HL-60/S4 treated with phorbol 12-myristate 13-acetate at 8.2 ng/mL for 4 days and 3 days (cell line): ENCODE data around the gene MAPK4.
"Not testable (repeated sequence)": the region's sequence is repeated elsewhere in the genome, so short reads cannot be mapped to it uniquely, and the experiment has no call there.

ENCODE experiments used
- in situ Hi-C: fragments of 300-500 bp; cut with MboI; formaldehyde crosslinking; loops from 2 replicates; pipeline ENCODE4 v1.15.0; 2022; ENCODE audit warnings: low sequenced_read_pairs

Gene MAPK4

DNA sequence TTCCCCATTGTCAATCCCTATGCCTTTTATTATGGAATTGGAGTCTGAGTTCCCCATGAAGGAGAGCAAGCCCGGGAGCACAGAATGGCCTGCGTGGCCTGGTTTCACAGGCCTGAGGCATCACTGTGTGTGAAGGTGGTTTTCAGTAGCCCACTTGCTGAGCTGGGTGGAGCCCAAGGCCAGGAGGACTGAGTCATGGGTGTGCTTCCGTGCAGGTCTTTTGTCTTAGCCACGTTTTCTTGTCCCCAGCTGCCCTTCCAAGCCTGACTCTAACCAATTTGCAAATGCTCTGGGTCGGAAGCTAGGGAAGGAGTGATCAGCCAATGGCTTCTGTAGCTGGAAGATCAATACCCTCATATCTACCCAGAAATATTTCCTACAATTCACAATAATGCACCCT, 119.2 kb downstream of the MAPK4 start:
- in situ Hi-C loops = no loop called here

DNA sequence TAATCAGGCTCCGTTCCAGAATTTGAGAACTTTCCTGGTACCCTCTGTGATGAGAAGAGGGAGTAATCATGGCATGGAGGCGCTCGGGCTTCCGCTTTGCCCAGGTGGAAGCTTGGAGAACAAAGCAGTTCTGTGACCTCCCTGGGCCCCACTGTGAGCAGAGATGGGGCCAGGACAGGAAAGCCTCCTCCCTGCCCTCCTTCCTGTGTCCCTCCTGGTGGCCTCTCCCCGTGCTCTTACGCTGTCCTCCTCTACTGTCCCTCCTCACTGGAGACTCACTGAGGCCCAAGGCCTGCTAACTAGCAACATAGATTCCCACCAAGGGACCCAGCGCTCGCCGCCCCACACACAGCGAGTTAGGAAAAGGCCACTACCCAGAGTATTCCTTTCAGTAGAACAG, 119.8 kb downstream of the MAPK4 start:
- in situ Hi-C loops = no loop called here

DNA sequence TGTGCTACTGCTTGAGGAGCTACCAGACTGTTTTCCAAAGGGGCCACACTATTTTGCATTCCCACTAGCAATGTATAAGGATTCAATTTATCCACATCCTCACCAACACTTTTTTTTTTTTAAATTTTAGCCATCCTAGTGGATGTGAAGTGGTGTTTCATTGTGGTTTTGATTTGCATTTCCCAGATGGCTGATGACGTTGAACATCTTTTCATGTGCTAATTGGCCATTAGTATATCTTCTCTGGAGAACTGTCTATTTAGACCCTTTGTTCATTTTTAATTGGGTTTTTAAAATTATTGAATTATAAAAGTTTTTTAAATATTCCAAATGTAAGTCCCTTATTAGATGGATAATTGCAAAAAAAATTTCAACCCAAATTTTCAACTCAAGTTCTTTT, 121.1 kb downstream of the MAPK4 start:
- in situ Hi-C loops = no loop called here

- in situ Hi-C loops = no loop called here
Measured at GRCh38 chr18:50682852-50683251, 123.0 kb downstream of the MAPK4 start.

GRCh38 chr18:50686409-50686808, 126.5 kb downstream of the MAPK4 start:
- in situ Hi-C loops = no loop called here

DNA sequence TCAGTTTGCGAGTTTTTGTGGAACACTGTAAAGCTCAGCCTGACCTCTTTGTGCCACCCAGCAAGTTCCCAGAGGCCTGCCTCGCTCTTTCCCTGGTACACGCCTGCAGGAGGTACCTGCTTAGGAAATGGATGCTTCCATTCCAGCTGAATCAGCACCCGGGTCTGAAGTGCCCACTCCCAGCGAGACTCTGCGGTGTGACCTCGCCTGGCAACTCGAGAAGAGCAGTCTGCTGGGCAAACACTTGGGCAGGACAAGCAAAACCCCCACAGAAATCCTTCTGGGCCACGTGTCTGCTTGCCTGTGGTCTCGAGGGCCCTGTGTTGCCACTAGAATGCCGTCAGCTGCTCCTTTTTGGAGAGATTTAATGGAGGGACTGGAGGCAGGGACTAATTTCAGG, 127.6 kb downstream of the MAPK4 start:
- in situ Hi-C loops = no loop called here

GRCh38 chr18:50689578-50689977, 129.7 kb downstream of the MAPK4 start:
- in situ Hi-C loops = no loop called here

DNA sequence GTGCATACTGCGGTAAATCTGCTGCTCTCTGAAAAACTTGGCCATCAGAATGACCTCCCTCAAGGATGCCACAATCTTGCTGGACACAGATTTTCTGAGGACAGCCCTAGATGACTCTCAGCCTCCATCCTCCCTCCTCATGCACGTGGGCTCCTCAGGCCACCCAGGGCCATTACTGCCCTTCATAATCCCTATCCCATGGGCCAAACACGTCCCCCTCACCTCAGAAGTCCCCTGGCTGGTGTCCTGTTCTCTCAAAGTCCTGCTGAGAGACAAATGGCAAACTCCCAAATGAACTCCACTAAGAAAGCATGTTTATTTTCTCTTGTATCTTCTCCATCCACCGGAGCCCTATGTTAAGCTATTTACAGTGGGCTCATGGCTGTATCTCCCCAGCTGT, 134.3 kb downstream of the MAPK4 start:
- in situ Hi-C loops = no loop called here

DNA sequence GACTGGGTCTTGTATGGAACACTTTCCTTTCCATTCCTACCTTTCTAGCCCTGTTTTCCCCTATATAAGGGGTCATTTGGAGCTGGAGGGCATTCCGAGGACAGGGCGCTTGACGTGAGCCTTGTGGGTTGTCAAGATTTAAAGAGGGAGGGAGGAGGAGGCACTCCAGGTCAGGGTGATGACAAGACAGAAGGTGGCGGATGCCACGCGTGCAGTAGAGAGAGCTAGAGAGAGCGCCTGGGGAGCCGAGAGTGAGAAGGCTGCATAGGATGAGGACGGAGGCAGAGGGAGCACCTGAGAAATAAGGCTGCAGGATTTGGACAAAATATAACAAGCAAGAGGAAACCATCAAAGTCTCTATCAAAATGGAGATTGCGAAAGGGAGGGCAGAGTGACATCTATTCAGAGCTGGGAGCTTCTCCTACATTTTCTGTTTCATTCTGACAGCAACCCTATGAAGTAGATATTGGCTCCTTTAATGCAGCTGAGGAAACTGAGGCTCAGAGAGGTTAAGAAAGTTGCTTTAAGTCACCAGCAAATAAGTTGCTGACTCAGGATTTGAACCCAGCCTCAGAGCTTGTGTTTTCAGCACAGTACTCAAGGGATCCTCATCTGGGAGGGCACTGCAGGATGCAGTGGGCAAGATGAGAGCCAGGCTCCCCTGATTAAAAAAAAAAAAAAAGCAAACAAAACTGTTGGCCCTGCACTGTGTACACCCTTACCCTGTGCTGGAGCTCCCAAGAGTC, 135.7 kb downstream of the MAPK4 start:
- in situ Hi-C loops = no loop called here

GRCh38 chr18:50696436-50696835, 136.5 kb downstream of the MAPK4 start:
- in situ Hi-C loops = no loop called here

- in situ Hi-C loops = no loop called here
Measured at GRCh38 chr18:50696929-50697328, 137.0 kb downstream of the MAPK4 start.

- in situ Hi-C loops = no loop called here
Measured at GRCh38 chr18:50697509-50697908, 137.6 kb downstream of the MAPK4 start.

- in situ Hi-C loops = no loop called here
Measured at GRCh38 chr18:50700245-50701165, 140.6 kb downstream of the MAPK4 start.

DNA sequence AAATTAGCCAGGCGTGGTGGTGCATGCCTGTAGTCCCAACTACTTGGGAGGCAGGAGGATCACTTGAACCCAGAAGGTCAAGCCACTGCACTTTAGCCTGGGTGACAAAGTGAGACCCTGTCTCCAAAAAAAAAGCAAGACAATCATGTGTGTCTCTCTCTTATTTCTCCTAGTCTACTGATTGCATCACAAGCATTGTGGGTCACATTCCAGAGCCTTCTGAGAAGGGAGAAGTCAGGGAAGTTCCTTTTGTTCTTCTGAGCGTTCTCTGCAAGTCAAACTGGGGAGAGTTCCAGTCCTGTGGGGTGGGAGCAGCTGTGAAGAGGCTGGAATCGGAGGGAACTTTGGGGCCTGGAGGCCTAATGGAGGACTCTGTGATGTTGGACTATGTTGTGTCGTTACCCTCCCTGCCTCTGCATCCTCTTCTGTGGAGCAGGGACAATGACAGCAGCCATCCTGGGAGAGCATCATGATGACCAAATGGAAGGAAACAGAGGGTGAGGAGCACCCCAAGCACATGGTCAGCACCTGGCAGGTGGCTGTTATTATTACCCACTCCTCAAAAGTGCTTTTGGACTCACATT, 144.6 kb downstream of the MAPK4 start:
- in situ Hi-C loops = no loop called here

DNA sequence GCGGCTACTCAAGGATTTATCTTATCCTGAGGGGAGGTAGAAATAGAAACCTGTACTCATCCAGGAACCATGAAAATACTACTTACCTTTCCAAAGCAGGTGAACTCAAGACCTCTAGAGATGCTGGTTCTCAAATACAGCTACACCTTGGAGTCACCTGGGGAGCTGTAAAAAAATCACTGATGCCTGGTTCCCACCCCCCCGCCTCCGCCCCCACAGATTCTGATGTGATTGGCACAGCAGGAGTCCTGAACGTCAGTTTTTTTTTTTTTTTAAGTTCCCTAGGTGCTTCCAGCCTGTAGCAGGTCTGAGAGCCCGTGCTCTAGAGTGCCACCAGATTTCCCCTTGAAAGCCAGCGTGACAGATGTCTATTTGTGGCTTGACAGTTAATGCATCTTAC, 146.3 kb downstream of the MAPK4 start:
- in situ Hi-C loops = no loop called here

GRCh38 chr18:50706651-50707050, 146.8 kb downstream of the MAPK4 start:
- in situ Hi-C loops = no loop called here

- in situ Hi-C loops = not testable (repeated sequence)
Measured at GRCh38 chr18:50707297-50707696, 147.4 kb downstream of the MAPK4 start.

DNA sequence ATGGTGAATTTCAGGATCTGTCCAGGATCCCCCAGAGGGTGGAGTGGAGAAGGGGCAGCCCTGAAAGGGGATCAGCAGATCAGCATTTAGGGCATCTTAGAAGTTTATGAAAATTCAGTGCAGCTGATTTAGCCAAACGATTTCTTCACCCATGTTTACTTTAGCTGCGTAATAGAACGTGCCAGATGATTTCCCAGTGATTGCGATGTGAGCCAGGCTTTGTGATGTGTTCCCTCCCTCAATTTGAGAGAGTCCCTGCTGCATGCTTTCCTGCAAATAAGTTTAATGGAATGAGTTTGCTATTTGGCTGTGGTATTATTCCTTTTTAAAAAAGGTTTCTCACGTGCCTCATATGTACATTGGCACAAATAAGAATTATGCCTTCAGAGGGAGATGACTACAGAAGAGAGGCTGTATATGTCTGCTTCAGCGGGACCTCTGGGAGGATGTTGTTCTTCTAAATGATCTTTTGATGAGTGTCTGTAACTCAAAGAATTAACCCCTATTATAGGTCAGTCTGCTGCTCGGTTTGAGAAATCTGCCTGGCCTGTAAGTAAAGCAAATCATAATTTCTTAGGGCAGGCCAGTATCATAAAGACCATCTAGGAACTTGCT, 148.1 kb downstream of the MAPK4 start:
- in situ Hi-C loops = no loop called here

- in situ Hi-C loops = no loop called here
Measured at GRCh38 chr18:50709193-50709592, 149.3 kb downstream of the MAPK4 start.

DNA sequence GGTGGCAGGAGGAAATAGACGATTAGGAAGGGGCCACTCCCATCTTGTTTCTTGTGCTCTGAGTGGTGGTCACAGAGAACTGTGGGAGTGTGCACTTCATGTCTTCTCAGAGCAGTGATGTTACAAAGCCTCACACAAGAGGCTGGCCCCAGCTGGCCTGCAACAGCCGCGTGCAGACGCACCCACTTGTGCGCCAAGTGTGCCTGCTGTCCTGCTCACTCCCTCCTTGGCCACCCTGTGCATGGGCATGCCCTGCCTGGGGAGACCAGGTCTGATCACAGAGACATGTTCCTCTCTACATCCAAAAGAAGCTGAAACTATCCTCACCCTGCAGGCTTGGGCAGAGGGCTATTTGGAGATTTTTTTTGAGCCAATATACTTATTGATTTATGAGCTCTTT, 151.5 kb downstream of the MAPK4 start:
- in situ Hi-C loops = no loop called here

DNA sequence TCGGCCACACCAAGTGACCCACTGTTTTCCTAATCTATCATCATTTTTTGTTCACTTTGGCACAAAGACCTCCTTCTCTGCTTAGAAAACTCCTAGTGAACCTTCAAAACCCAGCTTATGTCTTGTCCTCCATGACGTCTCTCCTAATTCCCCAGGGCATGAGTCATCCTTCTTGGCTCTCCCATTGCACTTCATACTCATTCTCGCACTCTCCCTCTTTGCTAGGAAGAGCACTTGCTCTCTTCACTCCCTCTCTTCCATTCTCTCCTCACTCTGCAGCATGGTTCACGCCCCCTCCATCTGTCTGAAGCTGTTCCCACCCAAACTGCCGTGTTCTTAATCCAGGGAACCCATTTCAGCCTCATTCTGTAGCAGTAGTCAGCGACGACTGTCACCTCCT, 156.0 kb downstream of the MAPK4 start:
- in situ Hi-C loops = no loop called here
